NCI-H2227 (cell line): ENCODE results near the gene NAA35.
"Not testable (repeated sequence)": the region's sequence is repeated elsewhere in the genome, so short reads cannot be mapped to it uniquely, and the experiment has no call there.

Experiments used
- DNase-seq: peaks from one replicate; lab custom pipeline; 2025; ENCODE audit not compliant: unreplicated experiment; lab: John Stamatoyannopoulos, UW

The NAA35 gene

GRCh38 chr9:85943757-85944430, 2.9 kb downstream of the NAA35 start:
- DNase-seq = no peak

GRCh38 chr9:85944672-85945071, 3.7 kb downstream of the NAA35 start:
- DNase-seq = no peak

GRCh38 chr9:85949586-85950335, 8.8 kb downstream of the NAA35 start:
- DNase-seq = no peak

- DNase-seq = no peak
Observed at GRCh38 chr9:85959955-85960354, 19.0 kb downstream of the NAA35 start.

- peak; percentile 55 for DNase-seq
Observed at GRCh38 chr9:85960688-85961093, 19.7 kb downstream of the NAA35 start.

GRCh38 chr9:85964526-85964925, 23.6 kb downstream of the NAA35 start:
- no peak for DNase-seq

GRCh38 chr9:85964949-85965348, 24.0 kb downstream of the NAA35 start:
- DNase-seq = no peak

- no peak for DNase-seq
Observed at GRCh38 chr9:85969727-85970126, 28.8 kb downstream of the NAA35 start.

- no peak for DNase-seq
Observed at GRCh38 chr9:85971731-85972130, 30.8 kb downstream of the NAA35 start.

GRCh38 chr9:85973238-85973637, 32.3 kb downstream of the NAA35 start:
- DNase-seq = no peak

- DNase-seq = not testable (repeated sequence)
Observed at GRCh38 chr9:85974055-85974547, 33.2 kb downstream of the NAA35 start.

GRCh38 chr9:85978496-85978895, 37.5 kb downstream of the NAA35 start:
- DNase-seq = no peak

- DNase-seq = no peak
Observed at GRCh38 chr9:85981369-85981768, 40.4 kb downstream of the NAA35 start.

- no peak for DNase-seq
Observed at GRCh38 chr9:85984457-85984856, 43.5 kb downstream of the NAA35 start.

- DNase-seq = no peak
Observed at GRCh38 chr9:85987236-85987635, 46.3 kb downstream of the NAA35 start.

- DNase-seq = no peak
Observed at GRCh38 chr9:85994191-85994590, 53.2 kb downstream of the NAA35 start.

- DNase-seq = no peak
Observed at GRCh38 chr9:85995097-85995496, 54.2 kb downstream of the NAA35 start.

GRCh38 chr9:85995599-85995998, 54.7 kb downstream of the NAA35 start:
- DNase-seq = no peak

- no peak for DNase-seq
Observed at GRCh38 chr9:86005253-86005775, 64.4 kb downstream of the NAA35 start.

GRCh38 chr9:86009133-86009532, 68.2 kb downstream of the NAA35 start:
- DNase-seq = no peak

GRCh38 chr9:86020731-86021130, 79.8 kb downstream of the NAA35 start:
- no peak for DNase-seq

- DNase-seq = no peak
Observed at GRCh38 chr9:86021166-86021565, 80.2 kb downstream of the NAA35 start.
